ENCODE results near the gene COX7A2L. TPM values are rescaled to one million over a fixed set of nuclear protein-coding genes. Genes with fewer than 3 reads are reported as not detected.

Gene COX7A2L
- total and polyA plus RNA-seq, 10 of the 15 experiments (the other 5 are each of a cell fraction or from before 2014, with no cell fraction given), result 134 to 532 (median 222) TPM

GRCh38 chr2:42392191-42392590, 31.2 kb upstream of the COX7A2L start:
- ATAC-seq (no peak), FAIRE-seq (no peak), DNase-seq (ENCODE audit: low read depth, low spot score) (no peak)
- BruUV-seq (replicated peaks), result no TSS peak
- SMC1A ChIA-PET (ENCODE audit: uncharacterized antibody, unreplicated experiment), result no interaction called here
- no peak overlapping the region for H3K27ac ChIP-seq (ENCODE audit: control insufficient read depth, insufficient read depth)
- no peaks in the 10 kb centered on the region for H3K36me3 ChIP-seq (ENCODE audit: control insufficient read depth in 2 of 2, insufficient read depth in 2 of 2, low read length in 1 of 2)
- H3K27me3 ChIP-seq (replicated peaks in 1 of 2; ENCODE audit: control insufficient read depth in 2 of 2, insufficient read depth in 2 of 2, low read length in 1 of 2), result no peaks in the 10 kb centered on the region; a peak in 2 of 4 replicates
- no peaks in the 10 kb centered on the region for H4K20me1 ChIP-seq (ENCODE audit: control insufficient read depth, insufficient read depth)
- TF ChIP-seq LARP7 (IDR thresholded peaks at IDR 0.05) (no peak), MEF2B (IDR thresholded peaks at IDR 0.05; ENCODE audit: partially characterized antibody, poor library complexity, severe bottlenecking) (no peak), DPF2 (IDR thresholded peaks at IDR 0.05) (no peak), CBFB (IDR thresholded peaks at IDR 0.05; ENCODE audit: low read depth) (no peak), NFYB (IDR thresholded peaks at IDR 0.05; ENCODE audit: insufficient read depth, low read depth, low read length) (no peak), CEBPB (IDR thresholded peaks at IDR 0.05; ENCODE audit: borderline replicate concordance in 1 of 2, low read depth in 2 of 2, low read length in 2 of 2) (no peak), SUZ12 (IDR thresholded peaks at IDR 0.05; ENCODE audit: unreplicated experiment) (no peak), PRDM15 (CRISPR knock-in tag; IDR thresholded peaks at IDR 0.05) (no peak), POLR2AphosphoS5 (IDR thresholded peaks at IDR 0.05; ENCODE audit: low read length) (no peak), NKRF (conservative IDR thresholded peaks at IDR 0.05) (no peak), ATF2 (IDR thresholded peaks at IDR 0.05; ENCODE audit: low read length) (no peak), HSF1 (IDR thresholded peaks at IDR 0.05; ENCODE audit: low read depth, low read length) (no peak), GATAD2B (conservative IDR thresholded peaks at IDR 0.05; ENCODE audit: low read depth) (no peak), KDM1A (IDR thresholded peaks at IDR 0.05; ENCODE audit: borderline replicate concordance) (no peak), JUNB (IDR thresholded peaks at IDR 0.05) (no peak), TCF3 (IDR thresholded peaks at IDR 0.05; ENCODE audit: borderline replicate concordance, insufficient read depth, low read depth, low read length) (no peak), SMAD5 (IDR thresholded peaks at IDR 0.05; ENCODE audit: low read depth) (no peak), IRF4 (IDR thresholded peaks at IDR 0.05; ENCODE audit: low read depth, low read length) (no peak)
- H3K4me3 ChIP-seq, result no peak overlapping the region
- no peak overlapping the region for H3K4me2 ChIP-seq (ENCODE audit: control insufficient read depth, insufficient read depth)
- WGBS (ENCODE audit: insufficient coverage, insufficient replicate concordance, low lambda C conversion rate, missing lambda C conversion rate), result 94% methylated on average over 1 of the region's 1 CpG
- H2AFZ ChIP-seq (ENCODE audit: control insufficient read depth, low read depth, low read length), result no peak overlapping the region
- no peaks in the 10 kb centered on the region for H3K79me2 ChIP-seq (ENCODE audit: control insufficient read depth, insufficient read depth, low read length)
- intact Hi-C loops (cut with micrococcal nuclease; ENCODE audit: unreplicated experiment) (no loop called here), in situ Hi-C loops (cut with MboI) (no loop called here)
- RAD21 ChIA-PET (ENCODE audit: unreplicated experiment), result no interaction called here
- CTCF ChIA-PET, result interaction anchor here (0.7 to 1.9 kb wide), 3 partner anchors 9 to 525 kb away, joined by 3 to 7 read pairs (median 3); no protein-coding TSS in a partner anchor
- no peaks in the 10 kb centered on the region for H3K4me1 ChIP-seq (ENCODE audit: control insufficient read depth, insufficient read depth, low read length)
- H3K9me3 ChIP-seq (replicated peaks; ENCODE audit: control insufficient read depth, insufficient read depth, low read length), result no peaks in the 10 kb centered on the region
- H3K9ac ChIP-seq (ENCODE audit: control insufficient read depth, insufficient read depth, low read length), result no peak overlapping the region
- POLR2A ChIA-PET, result no interaction called here

All from GM12878 (cell line).